H7 (cell line): Measurements from ENCODE around the gene NKX1-2. TPM values are rescaled to one million over a fixed set of nuclear protein-coding genes. Genes with fewer than 3 reads are reported as not detected.

Experiments used
- DNase-seq: peaks from one replicate; pipeline ENCODE4 v3.0.0; 2012
- H3K27me3 ChIP-seq: 2 replicates; pipeline ENCODE4 v1.6.0; 2011; ENCODE audit warnings: mild to moderate bottlenecking, low read length; ENCODE audit not compliant: control insufficient read depth, insufficient read depth
- H3K36me3 ChIP-seq: replicated peaks from 2 replicates; pipeline ENCODE4 v1.5.1; 2011; ENCODE audit warnings: low read length; ENCODE audit not compliant: control insufficient read depth, insufficient read depth
- H3K4me3 ChIP-seq: 2 replicates; pipeline ENCODE4 v1.5.1; 2011; ENCODE audit warnings: low read depth, mild to moderate bottlenecking, control low read depth, low read length, moderate library complexity; ENCODE audit not compliant: insufficient read depth
- total RNA-seq: library from RNA; depleted of rRNA; stranded (reverse); fragments of >200 nt; shearing (Covaris generic); gene quantifications from 2 replicates; pipeline ENCODE4 v1.2.3, GENCODE V29; 2014; rRNA removed

Gene NKX1-2
- 57.8 and 65.1 TPM in 2 replicates for total RNA-seq

DNA sequence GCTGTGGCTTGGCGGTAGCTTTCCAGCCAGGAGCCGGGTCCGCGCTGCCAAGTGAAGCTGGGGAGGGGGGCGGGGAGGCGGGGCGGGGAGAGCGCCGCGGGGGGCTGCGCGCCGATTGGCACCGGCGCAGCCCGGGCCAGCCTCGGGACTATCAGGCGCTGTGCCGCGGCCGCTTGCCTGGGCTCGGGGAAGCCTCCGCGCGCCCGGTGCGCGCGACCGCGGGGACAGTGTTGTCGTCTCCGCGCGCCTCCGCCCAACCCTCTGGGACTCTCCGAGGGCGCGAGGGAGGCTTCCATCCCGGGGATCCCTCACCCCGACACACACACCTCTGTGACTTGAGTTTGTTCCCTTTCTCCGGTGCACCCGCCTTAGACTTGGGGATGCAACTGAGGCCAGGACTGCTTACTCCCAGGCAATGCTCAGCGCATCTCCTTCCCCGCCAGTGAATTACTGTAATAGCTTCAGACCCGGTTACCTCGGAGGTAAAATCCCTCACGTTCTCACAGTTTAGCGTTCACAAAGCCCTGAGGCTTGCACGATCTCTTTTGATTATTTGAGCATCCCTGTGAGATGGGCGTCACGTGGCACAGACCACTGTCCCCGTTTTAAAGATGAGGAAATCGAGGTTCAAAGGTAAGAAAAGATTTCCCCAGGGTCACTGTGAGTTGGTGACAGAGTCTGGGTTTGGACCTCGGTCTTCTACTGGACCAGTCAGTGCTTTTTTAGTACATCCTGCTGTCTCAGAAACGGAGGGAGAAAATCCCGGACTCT is at the start of gene NKX1-2:
TSS of gene NKX1-2 (minus strand) at position 24 of the 771 bp plus-strand sequence. CDS start 92 bp downstream, outside the sequence.
- peak; percentile 97 for DNase-seq

DNA sequence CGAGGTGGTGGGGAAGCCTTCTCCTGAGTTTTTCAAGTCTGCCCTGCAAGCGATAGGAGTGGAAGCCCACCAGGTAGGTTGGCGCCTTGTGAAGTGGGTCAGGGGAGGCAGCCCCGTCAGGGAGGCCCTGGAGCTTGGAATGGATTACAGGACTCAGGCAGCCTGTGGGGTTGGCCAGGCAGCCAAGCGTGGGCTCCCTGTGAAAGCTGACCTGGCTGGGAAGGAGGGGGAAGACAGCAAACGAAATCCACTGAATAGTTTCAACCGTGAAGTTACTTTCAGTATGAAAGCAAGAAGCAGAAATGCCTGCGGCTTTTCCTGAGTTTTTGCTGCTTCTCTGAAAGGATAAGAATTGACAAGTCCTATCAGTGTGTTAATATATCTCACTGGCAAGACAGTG is 48.2 kb upstream of the NKX1-2 start:
- Histone ChIP-seq H3K27me3 (no peaks in the 10 kb centered on the region), H3K4me3 (no peak overlapping the region), H3K36me3 (peaks cover 2% of the 10 kb centered on the region)
- DNase-seq = no peak

More for the DNA sequence above, at the start of gene NKX1-2:
- Histone ChIP-seq H3K36me3 (no peaks in the 10 kb centered on the region), H3K4me3 (peak within 1 kb of the TSS; percentile 70), H3K27me3 (peaks cover 56% of the 10 kb centered on the region)

DNA sequence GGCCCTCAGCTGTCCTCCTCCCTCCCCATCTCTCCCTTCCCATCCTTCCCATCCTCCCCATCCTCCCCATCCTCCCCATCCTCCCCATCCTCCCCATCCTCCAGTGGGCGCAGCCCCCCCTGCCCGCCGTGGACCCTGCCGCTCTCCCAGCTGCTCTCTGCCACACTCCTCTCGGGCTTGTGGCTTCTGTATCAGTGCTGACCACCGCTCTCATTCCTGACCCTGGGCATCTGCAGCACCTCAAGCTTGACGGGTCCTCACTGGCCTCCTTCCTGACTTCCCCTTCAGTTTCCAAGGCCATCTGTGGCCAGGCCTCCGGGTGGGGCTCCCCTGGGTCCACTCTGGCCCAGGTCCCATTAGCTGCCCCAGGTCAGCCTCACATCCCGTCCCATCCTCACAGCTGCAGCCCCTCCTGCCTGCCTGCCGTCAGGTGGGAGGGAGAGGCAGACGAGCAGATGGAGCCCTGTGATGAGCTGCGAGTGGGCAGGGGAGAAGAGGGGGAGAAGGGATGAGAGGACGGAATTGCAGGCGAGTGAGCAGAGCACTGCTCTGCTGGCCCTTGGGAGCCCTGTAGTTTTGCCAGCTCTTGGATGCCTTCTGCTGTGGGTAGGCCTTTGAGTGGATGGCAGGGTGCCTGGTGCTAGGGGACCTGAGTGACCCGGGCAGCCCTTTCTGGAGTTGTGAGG is 47.5 kb upstream of the NKX1-2 start:
- no peak overlapping the region for H3K4me3 ChIP-seq

DNA sequence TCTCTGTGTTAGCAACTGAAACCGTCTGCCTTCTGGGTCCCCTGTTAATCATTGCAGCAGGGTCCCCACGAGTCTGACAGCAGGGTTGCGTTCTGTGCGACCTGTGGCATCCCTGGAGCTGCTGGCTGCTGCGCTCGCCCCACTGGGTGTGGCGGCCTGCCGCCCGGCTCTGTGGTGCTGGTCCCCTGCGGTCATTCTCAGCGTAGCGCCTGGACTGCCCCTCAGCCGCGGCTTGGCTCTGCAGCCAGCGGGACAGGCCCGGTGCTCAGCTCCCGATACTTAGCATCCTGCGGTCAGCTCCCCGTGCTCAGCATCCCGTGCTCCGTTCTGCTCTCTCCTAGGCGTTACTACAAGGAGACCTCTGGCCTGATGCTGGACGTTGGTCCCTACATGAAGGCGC is 46.8 kb upstream of the NKX1-2 start:
- H3K36me3 ChIP-seq = peaks cover 2% of the 10 kb centered on the region
- no peak for DNase-seq

More for the DNA sequence above, 47.5 kb upstream of the NKX1-2 start:
- no peaks in the 10 kb centered on the region for H3K27me3 ChIP-seq
- DNase-seq = peak; percentile 57
- H3K36me3 ChIP-seq = peaks cover 2% of the 10 kb centered on the region

DNA sequence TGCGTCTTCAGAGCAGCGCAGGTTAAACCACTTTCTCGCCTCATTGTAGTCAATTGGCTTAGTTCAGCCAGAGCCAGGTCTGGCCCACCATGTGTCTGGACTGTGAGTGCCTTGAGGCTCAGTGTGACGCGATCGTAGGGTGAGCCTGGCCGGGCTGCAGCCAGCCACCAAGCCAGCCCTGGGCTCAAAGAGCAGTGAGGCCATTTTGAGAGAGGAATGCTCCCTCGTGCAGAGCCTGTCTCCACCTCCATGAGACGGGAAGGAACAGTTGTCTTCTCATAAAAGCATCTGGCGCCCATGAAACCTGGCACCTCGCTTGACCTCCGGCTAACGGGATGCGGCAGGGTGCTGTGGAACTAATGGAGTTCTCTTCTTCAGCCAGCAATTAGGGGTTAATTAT is 46.3 kb upstream of the NKX1-2 start:
- peak; percentile 34 for DNase-seq

More for the DNA sequence above, 46.8 kb upstream of the NKX1-2 start:
- Histone ChIP-seq H3K4me3 (no peak overlapping the region), H3K27me3 (no peaks in the 10 kb centered on the region)

DNA sequence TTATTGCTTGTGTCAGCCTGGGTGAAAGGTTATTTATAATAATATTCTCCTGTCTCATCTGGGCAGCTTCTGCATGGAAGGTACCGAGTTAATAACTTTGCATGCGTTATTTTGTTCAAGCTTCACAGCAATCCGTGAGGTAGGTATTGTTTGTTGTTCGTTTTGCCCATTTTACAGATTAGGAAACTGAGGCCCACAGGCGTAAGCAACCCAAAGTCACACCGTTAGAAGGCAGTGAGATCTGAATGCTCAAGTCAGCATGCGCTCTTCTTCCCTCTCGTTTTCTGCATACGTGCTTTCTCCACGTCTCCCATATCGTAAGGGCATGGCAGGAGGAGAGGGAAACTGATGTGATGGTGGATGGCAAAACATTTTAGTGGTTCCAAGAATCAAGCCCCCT is 45.9 kb upstream of the NKX1-2 start:
- Histone ChIP-seq H3K36me3 (peaks cover 1% of the 10 kb centered on the region), H3K4me3 (no peak overlapping the region), H3K27me3 (no peaks in the 10 kb centered on the region)
- DNase-seq = no peak

More for the DNA sequence above, 46.3 kb upstream of the NKX1-2 start:
- no peaks in the 10 kb centered on the region for H3K27me3 ChIP-seq
- H3K4me3 ChIP-seq = no peak overlapping the region
- H3K36me3 ChIP-seq = peaks cover 3% of the 10 kb centered on the region

DNA sequence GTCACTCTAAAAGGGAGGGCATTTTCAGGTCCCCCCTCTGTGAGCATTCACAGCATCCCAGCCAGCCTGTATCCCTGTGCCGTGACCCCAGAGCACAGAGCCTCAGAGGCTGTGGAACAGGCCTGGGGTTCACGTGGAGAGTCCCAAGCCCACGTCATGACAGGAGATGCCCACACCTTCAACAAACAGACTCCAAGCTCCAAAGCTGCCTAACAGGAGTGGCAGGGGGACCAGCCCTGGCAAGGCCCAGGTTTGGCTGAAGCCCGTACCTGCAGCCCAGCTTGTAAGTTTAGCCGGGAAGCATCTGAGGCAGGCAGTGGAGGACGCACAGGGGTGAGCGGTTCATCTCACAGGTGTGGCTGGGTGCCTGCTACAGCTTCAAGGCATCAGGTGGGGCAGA is 45.3 kb upstream of the NKX1-2 start:
- DNase-seq = no peak

DNA sequence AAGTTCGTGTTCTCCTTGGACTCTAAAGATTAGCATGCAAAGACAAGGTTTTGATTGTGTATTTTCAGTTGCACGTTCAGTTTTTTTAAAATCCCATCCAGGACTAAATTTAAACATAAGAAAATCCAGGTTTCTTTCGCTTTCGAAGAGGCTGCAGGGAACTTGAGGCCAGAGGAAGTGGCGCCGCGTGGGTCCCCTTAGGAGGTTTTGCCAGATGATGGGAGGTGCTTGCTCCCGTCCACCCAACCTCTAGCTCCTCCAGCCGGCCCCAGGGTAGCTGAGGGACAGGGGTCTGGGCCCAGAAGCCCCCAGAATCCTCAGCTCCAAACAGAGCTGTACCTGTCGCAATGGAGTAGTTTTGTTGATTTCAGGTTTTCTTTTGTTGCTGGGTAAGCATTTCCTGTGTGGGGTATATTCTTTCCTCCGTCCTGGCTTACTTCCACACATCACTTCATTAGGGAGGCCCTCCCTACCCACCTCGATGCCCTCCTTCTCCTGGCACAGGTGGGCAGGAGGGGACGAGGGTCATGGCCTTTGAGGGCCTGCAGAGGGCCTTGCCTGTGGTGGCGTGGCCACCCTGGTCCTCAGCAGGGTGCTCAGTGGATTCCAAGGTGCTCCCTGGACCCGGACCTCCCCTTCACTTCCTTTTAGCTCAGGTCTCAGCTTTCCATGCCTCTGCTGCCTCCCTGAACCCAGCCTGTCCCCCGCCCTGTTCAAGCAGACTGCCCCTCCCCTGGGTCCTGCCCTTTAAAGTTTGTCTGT is 44.4 kb upstream of the NKX1-2 start:
- DNase-seq = peak; percentile 57

More for the DNA sequence above, 45.3 kb upstream of the NKX1-2 start:
- Histone ChIP-seq H3K36me3 (peaks cover 1% of the 10 kb centered on the region; the same call in 1 of the 2 replicates), H3K27me3 (no peaks in the 10 kb centered on the region), H3K4me3 (no peak overlapping the region)

DNA sequence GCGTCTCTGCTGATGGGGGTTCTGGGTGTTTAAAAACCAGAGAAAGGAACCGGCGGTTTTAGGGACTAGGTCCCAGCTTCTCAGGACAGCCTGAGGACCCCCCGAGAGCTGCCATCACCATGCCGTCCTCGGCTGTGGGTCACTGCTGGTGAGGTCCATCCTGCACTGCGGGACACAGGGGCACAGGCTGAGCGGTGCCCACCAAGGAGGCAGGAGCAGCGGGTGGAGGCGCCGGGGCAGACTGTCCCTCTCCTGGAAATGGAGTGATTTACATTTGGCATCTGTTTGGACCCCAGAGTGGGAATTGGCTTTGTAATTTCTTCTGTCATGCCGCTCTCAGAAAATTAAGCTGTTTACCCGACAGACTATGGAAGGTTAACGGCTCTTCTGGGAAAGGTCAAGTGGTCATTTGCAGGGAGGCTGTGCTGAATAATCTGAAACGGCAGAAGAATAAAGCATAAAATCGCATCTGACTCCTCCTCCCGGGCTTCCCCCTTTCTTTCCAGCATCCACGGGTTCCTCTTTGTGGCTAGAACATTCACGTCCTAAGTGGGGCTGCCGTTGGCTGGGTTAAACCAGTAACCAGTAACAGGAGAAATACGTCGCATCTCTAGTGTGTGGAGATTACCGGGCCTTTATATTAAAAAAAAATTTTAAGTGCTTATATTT is 43.5 kb upstream of the NKX1-2 start:
- no peak overlapping the region for H3K4me3 ChIP-seq
- DNase-seq = peak; percentile 47
- H3K27me3 ChIP-seq = no peaks in the 10 kb centered on the region
- H3K36me3 ChIP-seq = peaks cover 1% of the 10 kb centered on the region; the same call in 1 of the 2 replicates

More for the DNA sequence above, 44.4 kb upstream of the NKX1-2 start:
- Histone ChIP-seq H3K4me3 (no peak overlapping the region), H3K36me3 (peaks cover 1% of the 10 kb centered on the region; the same call in 1 of the 2 replicates), H3K27me3 (no peaks in the 10 kb centered on the region)

DNA sequence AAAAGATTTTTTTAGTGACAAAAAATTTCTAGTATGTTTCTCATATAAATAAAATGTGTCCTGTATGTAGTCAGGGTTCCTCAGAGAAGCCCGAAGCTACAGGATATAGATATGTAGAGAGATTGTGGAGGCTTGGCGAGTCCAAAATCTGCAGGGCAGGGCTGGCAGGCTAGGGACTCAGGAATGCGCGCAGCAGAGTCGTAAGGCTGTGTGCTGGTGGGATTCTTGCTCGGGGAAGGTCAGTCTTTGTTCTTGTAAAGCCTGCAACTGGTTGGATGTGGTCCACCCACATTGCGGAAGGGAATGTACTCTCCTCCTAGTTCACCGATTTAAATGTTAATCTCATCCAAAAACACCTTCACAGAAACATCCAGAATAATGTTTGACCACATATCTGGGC is 42.4 kb upstream of the NKX1-2 start:
- no peaks in the 10 kb centered on the region for H3K27me3 ChIP-seq
- no peak overlapping the region for H3K4me3 ChIP-seq
- peaks cover 1% of the 10 kb centered on the region; the same call in 1 of the 2 replicates for H3K36me3 ChIP-seq
- DNase-seq = no peak

DNA sequence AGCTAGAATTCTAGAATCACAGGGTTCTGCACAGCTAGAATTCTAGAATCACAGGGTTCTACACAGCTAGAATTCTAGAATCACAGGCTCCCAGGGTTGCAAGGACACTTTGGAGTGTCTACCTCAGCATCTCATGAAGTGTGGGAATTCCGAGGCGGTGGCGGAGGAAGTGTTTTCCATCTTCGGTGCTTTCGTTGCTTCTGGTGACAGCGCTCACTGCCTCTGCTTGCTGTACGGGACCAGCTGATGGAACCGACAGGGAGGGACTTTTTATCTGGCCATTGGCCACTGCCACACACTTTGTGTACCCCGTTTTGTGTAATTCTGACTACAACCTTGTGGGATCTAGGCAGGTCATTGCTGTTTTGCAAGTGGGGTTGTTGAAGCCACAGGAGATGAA is 41.3 kb upstream of the NKX1-2 start:
- Histone ChIP-seq H3K4me3 (no peak overlapping the region), H3K27me3 (no peaks in the 10 kb centered on the region), H3K36me3 (peaks cover 1% of the 10 kb centered on the region; the same call in 1 of the 2 replicates)
- no peak for DNase-seq

DNA sequence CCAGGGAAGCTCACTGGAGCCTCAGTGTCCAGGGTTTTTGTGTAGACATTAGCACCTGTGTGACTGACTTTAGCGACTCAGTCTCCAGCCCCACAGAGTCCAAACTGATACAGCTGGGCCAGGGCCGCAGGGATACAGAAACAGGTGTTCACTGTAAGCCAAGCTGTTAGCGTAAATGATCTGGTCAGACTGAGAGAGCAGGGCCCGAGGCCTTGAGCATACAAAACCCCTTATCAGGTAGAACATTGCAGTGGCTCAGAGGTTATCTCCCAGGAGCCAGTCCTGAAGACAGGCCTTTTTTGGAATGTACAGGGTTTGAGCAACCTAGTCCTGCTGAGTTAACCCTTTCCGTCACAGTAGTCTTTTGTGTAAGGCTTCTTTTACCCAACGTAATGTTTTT is 36.8 kb upstream of the NKX1-2 start:
- Histone ChIP-seq H3K27me3 (no peaks in the 10 kb centered on the region), H3K36me3 (peaks cover 1% of the 10 kb centered on the region; the same call in 1 of the 2 replicates), H3K4me3 (no peak overlapping the region)
- DNase-seq = no peak

DNA sequence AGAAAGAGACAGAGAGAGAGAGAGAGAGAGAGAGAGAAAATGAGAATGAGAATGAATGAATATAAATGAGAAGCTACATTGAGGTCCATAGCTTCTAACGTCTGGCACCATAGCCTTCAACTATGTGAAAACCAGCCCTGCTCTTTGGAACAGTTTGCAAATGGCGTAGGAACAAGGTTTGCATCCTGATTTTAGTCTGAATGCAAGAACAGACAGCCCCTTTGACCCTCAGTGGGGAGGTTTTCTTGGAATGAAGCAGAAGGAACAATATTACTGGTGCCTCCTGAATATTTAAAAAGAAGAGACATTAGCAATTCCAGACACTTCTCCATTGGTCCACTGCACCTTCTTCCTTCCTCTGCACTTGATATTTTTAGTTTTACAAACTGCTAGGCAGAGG is 34.8 kb upstream of the NKX1-2 start:
- no peak for DNase-seq

DNA sequence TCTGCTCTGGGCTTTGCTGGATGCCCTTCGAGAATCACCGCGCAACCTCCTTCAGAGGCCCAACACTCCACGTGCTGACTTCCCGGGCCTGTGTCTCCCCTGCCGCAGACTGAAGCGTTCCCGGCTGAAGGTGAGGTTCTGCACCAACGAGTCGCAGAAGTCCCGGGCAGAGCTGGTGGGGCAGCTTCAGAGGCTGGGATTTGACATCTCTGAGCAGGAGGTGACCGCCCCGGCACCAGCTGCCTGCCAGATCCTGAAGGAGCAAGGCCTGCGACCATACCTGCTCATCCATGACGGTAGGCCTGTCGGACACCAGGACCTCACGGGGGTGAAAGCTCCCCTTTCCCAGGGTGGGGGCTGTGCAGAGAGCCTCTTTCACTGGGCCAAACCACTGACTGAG is 34.2 kb upstream of the NKX1-2 start:
- no peak for DNase-seq
- Histone ChIP-seq H3K36me3 (no peaks in the 10 kb centered on the region; the same call in 1 of the 2 replicates), H3K4me3 (no peak overlapping the region), H3K27me3 (no peaks in the 10 kb centered on the region)

More for the DNA sequence above, 34.8 kb upstream of the NKX1-2 start:
- Histone ChIP-seq H3K36me3 (no peaks in the 10 kb centered on the region; the same call in 1 of the 2 replicates), H3K4me3 (no peak overlapping the region), H3K27me3 (no peaks in the 10 kb centered on the region)
